ENCODE results near the gene CPVL.

DNA sequence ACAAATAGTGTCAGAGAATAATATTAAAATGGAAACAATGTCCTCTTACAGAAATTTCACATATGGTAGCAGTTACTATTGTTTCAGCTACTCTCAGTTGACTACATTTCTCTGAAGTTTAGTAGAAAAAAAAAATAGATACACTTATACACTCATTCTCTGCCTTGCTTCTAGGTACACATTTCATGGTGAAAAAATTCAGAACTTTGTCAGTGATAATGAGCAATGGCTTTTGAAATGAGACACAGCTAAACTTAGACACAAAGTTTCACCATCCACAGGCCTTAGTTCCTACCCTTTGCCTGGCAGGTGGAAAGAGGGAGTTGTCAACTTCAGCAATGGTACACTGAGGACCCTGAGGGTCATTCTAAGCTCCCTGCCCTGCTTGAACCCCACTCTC lies 69.2 kb downstream of the CPVL start:
- TF ChIP-seq, protein P1, sequence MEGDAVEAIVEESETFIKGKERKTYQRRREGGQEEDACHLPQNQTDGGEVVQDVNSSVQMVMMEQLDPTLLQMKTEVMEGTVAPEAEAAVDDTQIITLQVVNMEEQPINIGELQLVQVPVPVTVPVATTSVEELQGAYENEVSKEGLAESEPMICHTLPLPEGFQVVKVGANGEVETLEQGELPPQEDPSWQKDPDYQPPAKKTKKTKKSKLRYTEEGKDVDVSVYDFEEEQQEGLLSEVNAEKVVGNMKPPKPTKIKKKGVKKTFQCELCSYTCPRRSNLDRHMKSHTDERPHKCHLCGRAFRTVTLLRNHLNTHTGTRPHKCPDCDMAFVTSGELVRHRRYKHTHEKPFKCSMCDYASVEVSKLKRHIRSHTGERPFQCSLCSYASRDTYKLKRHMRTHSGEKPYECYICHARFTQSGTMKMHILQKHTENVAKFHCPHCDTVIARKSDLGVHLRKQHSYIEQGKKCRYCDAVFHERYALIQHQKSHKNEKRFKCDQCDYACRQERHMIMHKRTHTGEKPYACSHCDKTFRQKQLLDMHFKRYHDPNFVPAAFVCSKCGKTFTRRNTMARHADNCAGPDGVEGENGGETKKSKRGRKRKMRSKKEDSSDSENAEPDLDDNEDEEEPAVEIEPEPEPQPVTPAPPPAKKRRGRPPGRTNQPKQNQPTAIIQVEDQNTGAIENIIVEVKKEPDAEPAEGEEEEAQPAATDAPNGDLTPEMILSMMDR (IDR thresholded peaks at IDR 0.05; ENCODE audit: low read depth, low read length, missing input control): no peak
- TF ChIP-seq, protein P2, sequence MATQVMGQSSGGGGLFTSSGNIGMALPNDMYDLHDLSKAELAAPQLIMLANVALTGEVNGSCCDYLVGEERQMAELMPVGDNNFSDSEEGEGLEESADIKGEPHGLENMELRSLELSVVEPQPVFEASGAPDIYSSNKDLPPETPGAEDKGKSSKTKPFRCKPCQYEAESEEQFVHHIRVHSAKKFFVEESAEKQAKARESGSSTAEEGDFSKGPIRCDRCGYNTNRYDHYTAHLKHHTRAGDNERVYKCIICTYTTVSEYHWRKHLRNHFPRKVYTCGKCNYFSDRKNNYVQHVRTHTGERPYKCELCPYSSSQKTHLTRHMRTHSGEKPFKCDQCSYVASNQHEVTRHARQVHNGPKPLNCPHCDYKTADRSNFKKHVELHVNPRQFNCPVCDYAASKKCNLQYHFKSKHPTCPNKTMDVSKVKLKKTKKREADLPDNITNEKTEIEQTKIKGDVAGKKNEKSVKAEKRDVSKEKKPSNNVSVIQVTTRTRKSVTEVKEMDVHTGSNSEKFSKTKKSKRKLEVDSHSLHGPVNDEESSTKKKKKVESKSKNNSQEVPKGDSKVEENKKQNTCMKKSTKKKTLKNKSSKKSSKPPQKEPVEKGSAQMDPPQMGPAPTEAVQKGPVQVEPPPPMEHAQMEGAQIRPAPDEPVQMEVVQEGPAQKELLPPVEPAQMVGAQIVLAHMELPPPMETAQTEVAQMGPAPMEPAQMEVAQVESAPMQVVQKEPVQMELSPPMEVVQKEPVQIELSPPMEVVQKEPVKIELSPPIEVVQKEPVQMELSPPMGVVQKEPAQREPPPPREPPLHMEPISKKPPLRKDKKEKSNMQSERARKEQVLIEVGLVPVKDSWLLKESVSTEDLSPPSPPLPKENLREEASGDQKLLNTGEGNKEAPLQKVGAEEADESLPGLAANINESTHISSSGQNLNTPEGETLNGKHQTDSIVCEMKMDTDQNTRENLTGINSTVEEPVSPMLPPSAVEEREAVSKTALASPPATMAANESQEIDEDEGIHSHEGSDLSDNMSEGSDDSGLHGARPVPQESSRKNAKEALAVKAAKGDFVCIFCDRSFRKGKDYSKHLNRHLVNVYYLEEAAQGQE (IDR thresholded peaks at IDR 0.05): no peak
- TF ChIP-seq RAD21 (IDR thresholded peaks at IDR 0.05): no peak
- TF ChIP-seq, protein P3, sequence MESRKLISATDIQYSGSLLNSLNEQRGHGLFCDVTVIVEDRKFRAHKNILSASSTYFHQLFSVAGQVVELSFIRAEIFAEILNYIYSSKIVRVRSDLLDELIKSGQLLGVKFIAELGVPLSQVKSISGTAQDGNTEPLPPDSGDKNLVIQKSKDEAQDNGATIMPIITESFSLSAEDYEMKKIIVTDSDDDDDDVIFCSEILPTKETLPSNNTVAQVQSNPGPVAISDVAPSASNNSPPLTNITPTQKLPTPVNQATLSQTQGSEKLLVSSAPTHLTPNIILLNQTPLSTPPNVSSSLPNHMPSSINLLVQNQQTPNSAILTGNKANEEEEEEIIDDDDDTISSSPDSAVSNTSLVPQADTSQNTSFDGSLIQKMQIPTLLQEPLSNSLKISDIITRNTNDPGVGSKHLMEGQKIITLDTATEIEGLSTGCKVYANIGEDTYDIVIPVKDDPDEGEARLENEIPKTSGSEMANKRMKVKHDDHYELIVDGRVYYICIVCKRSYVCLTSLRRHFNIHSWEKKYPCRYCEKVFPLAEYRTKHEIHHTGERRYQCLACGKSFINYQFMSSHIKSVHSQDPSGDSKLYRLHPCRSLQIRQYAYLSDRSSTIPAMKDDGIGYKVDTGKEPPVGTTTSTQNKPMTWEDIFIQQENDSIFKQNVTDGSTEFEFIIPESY (IDR thresholded peaks at IDR 0.05): no peak
- no peak for TF ChIP-seq JUND (IDR thresholded peaks at IDR 0.05)
- TF ChIP-seq, protein P4, sequence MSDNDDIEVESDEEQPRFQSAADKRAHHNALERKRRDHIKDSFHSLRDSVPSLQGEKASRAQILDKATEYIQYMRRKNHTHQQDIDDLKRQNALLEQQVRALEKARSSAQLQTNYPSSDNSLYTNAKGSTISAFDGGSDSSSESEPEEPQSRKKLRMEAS (IDR thresholded peaks at IDR 0.05): no peak
- no peak for TF ChIP-seq TAF1 (conservative IDR thresholded peaks at IDR 0.05)
- no peak for TF ChIP-seq HNF4G (IDR thresholded peaks at IDR 0.05)
- TF ChIP-seq HNF4A (conservative IDR thresholded peaks at IDR 0.05): no peak
- no peak for TF ChIP-seq YY1 (IDR thresholded peaks at IDR 0.05)
- TF ChIP-seq SP1 (IDR thresholded peaks at IDR 0.05): no peak
- TF ChIP-seq GABPA (IDR thresholded peaks at IDR 0.05 in 1 of 2, conservative IDR thresholded peaks at IDR 0.05 in 1 of 2): no peak
- TF ChIP-seq EGR1 (IDR thresholded peaks at IDR 0.05; ENCODE audit: low read depth in 2 of 2): no peak
- no peak for TF ChIP-seq RXRA (IDR thresholded peaks at IDR 0.05)
